Endodermal cell (in vitro differentiated cells): ENCODE measurements around the gene ATP9A. TPM values are rescaled to one million over a fixed set of nuclear protein-coding genes. Genes with fewer than 3 reads are reported as not detected.

ENCODE experiments used
- DNase-seq: peaks from one replicate; pipeline ENCODE4 v3.0.0-alpha.2; 2017
- H3K27ac ChIP-seq: 2 replicates; pipeline ENCODE4 v1.5.1; 2013; ENCODE audit warnings: mild to moderate bottlenecking, low read depth, low read length, moderate library complexity
- H3K27me3 ChIP-seq: 2 replicates; pipeline ENCODE4 v1.6.1; 2013; ENCODE audit warnings: mild to moderate bottlenecking, low read length, moderate library complexity; ENCODE audit not compliant: insufficient read depth, control insufficient read depth, poor library complexity, severe bottlenecking
- H3K36me3 ChIP-seq: 2 replicates; pipeline ENCODE4 v1.7.0; 2013; ENCODE audit warnings: mild to moderate bottlenecking, low read length, moderate library complexity; ENCODE audit not compliant: control insufficient read depth, insufficient read depth
- H3K4me1 ChIP-seq: one replicate; pipeline ENCODE4 v1.7.0; 2013; ENCODE audit warnings: low read length; ENCODE audit not compliant: control insufficient read depth, insufficient read depth
- H3K4me3 ChIP-seq: 2 replicates; pipeline ENCODE4 v1.5.1; 2013; ENCODE audit warnings: mild to moderate bottlenecking, low read length, moderate library complexity
- H3K9ac ChIP-seq: 2 replicates; pipeline ENCODE4 v1.6.1; 2013; ENCODE audit warnings: mild to moderate bottlenecking, low read length, moderate library complexity; ENCODE audit not compliant: poor library complexity, severe bottlenecking; ENCODE audit errors: extremely low read depth
- H3K9me3 ChIP-seq: 2 replicates; pipeline ENCODE4 v1.6.1; 2013; ENCODE audit warnings: mild to moderate bottlenecking, low read length, moderate library complexity; ENCODE audit not compliant: control insufficient read depth
- H3K27ac Mint-ChIP-seq: 2 replicates; pipeline ENCODE4 v1.8.0; 2020; ENCODE audit warnings: mixed read lengths
- H3K27me3 Mint-ChIP-seq: 2 replicates; pipeline ENCODE4 v1.8.0; 2021; ENCODE audit warnings: mild to moderate bottlenecking, mixed read lengths; ENCODE audit not compliant: insufficient read depth
- H3K36me3 Mint-ChIP-seq: 2 replicates; pipeline ENCODE4 v1.8.0; 2020; ENCODE audit warnings: low read depth, mixed read lengths
- H3K4me1 Mint-ChIP-seq: 2 replicates; pipeline ENCODE4 v1.8.0; 2020; ENCODE audit warnings: mixed read lengths
- H3K4me3 Mint-ChIP-seq: 2 replicates; pipeline ENCODE4 v1.8.0; 2020; ENCODE audit warnings: mild to moderate bottlenecking, moderate library complexity, mixed read lengths
- H3K9me3 Mint-ChIP-seq: 2 replicates; pipeline ENCODE4 v1.8.0; 2020; ENCODE audit warnings: mild to moderate bottlenecking, mixed read lengths
- WGBS, 2 experiments: methylation state at CpG; one replicate each; pipeline versions ENCODE4 v1.1.5 to v1.1.7; 2013; ENCODE audit warnings: missing lambda C conversion rate in 2 of 2, mixed read lengths in 1 of 2; ENCODE audit not compliant: insufficient coverage in 1 of 2, insufficient read length in 1 of 2; 5-methylcytosine and 5-hydroxymethylcytosine counted together
- total RNA-seq, 2 donors: library from RNA; stranded (reverse); fragmentation: NEBNext Ultra II Directional in 1 of 2; extraction: Animal tissue kit (Norgen Biotek cat#: 25700) in 1 of 2; gene quantifications; 2 replicates in 1 of 2; 3 replicates in 1 of 2; pipeline ENCODE4 v1.2.1, GENCODE V29; 2021
- TF ChIP-seq, protein P1 (sequence below): fragments of 200-600 bp; sonication (generic); conservative IDR thresholded peaks from 2 replicates; pipeline ENCODE4 v1.5.0; 2021; ENCODE audit warnings: antibody characterized with exemption, mild to moderate bottlenecking

Gene ATP9A
- total RNA-seq, 2 donors from 2014 or later, result 26.7 to 27.9 TPM

DNA sequence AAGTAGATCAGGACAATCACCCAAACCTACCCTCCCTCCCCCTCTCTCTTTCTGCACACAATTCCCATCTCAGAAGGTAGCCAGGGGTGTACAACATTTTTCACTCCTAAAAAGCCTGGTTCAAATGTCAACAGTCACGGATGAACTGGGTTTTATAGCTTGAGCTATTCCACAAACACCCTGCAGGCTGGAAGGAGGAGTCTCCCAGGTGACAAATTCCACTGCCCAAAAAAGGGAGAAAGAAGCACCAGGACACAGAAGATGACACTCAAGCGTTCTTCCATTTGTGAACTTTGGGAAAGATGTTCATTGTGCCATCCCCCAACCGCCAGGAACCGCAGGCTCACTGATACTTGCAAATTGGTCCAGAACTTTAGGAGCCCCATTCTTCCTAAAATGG, 114.1 kb downstream of the ATP9A start:
- Histone ChIP-seq H3K36me3 (peaks cover 26% of the 10 kb centered on the region), H3K27me3 (no peaks in the 10 kb centered on the region), H3K9ac (no peak overlapping the region), H3K4me1 (peaks cover 5% of the 10 kb centered on the region), H3K27ac (no peak overlapping the region), H3K9me3 (no peaks in the 10 kb centered on the region), H3K4me3 (no peak overlapping the region)
- Mint-ChIP-seq H3K27ac (no peak overlapping the region), H3K36me3 (peaks cover 49% of the 10 kb centered on the region), H3K4me3 (no peak overlapping the region), H3K4me1 (peaks cover 6% of the 10 kb centered on the region), H3K27me3 (no peaks in the 10 kb centered on the region), H3K9me3 (no peaks in the 10 kb centered on the region)
- 83 to 86% methylated on average over 2 to 4 of the region's 4 CpGs for whole genome bisulfite sequencing, 2 experiments
- peak; percentile 57 for DNase-seq
- TF ChIP-seq, protein P1, sequence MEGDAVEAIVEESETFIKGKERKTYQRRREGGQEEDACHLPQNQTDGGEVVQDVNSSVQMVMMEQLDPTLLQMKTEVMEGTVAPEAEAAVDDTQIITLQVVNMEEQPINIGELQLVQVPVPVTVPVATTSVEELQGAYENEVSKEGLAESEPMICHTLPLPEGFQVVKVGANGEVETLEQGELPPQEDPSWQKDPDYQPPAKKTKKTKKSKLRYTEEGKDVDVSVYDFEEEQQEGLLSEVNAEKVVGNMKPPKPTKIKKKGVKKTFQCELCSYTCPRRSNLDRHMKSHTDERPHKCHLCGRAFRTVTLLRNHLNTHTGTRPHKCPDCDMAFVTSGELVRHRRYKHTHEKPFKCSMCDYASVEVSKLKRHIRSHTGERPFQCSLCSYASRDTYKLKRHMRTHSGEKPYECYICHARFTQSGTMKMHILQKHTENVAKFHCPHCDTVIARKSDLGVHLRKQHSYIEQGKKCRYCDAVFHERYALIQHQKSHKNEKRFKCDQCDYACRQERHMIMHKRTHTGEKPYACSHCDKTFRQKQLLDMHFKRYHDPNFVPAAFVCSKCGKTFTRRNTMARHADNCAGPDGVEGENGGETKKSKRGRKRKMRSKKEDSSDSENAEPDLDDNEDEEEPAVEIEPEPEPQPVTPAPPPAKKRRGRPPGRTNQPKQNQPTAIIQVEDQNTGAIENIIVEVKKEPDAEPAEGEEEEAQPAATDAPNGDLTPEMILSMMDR, result no peak

DNA sequence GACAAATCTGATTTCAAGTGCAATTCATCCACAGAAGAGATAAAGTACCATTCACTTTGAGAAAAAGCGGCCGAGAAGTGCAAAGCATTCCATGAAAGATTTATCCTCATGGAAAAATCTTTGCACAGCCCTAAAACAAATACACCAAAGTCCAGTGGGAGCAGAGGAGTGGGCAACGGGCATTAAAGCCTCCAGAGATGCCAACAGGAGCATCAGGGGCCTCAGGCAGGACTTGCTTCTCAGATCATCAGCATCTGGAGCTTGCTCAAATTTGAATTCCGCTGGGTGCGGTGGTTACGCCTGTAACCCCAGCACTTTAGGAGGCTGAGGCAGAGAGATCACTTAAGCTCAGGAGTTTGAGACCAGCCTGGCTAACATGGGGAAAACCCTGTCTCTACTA, 115.0 kb downstream of the ATP9A start:
- Mint-ChIP-seq H3K27me3 (no peaks in the 10 kb centered on the region), H3K27ac (no peak overlapping the region), H3K4me3 (no peak overlapping the region), H3K4me1 (peaks cover 6% of the 10 kb centered on the region), H3K36me3 (peaks cover 52% of the 10 kb centered on the region), H3K9me3 (no peaks in the 10 kb centered on the region)
- TF ChIP-seq, protein P1, result no peak
- H3K27ac ChIP-seq, result no peak overlapping the region
- no peak overlapping the region for H3K4me3 ChIP-seq
- H3K27me3 ChIP-seq, result no peaks in the 10 kb centered on the region
- H3K9ac ChIP-seq, result no peak overlapping the region
- peaks cover 30% of the 10 kb centered on the region for H3K36me3 ChIP-seq
- WGBS, 2 experiments, result 93 to 94% methylated on average over 6 of the region's 6 CpGs
- DNase-seq, result peak; percentile 29
- H3K9me3 ChIP-seq, result no peaks in the 10 kb centered on the region
- peaks cover 5% of the 10 kb centered on the region for H3K4me1 ChIP-seq

DNA sequence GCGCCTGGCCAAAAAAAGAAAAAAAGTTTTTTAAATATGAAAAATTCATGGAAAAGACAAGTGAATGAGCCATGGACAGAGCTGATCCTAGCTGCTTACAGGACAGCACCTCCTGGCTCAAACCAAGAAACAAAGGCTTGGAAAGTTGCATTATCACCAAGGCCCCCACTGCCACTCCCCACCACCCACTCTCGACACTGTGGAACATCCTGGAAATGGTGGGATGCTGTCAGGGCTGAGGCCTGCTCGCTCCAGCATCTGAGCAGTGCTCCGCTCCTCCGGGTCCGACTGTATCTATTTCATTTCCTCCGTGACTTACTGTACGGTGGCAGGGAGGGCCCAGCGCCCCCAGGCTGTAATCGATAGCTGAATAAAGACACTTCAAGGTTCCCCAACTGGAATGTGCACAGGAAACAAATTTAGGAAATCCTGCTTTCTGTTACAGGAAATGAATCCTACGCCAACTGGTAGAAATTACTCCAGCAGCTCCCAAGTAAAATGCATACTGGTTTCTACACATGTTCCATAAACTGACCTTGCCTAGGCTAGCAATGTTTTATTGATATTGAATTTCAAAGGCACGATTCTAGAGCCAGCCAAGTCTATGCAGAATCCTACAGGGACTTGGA, 116.2 kb downstream of the ATP9A start:
- TF ChIP-seq, protein P1, result no peak
- H3K9ac ChIP-seq, result no peak overlapping the region
- no peaks in the 10 kb centered on the region for H3K9me3 Mint-ChIP-seq
- H3K36me3 Mint-ChIP-seq, result peaks cover 50% of the 10 kb centered on the region
- H3K27me3 ChIP-seq, result no peaks in the 10 kb centered on the region
- no peak for DNase-seq
- H3K4me1 Mint-ChIP-seq, result peaks cover 6% of the 10 kb centered on the region
- 93 to 100% methylated on average over 5 to 12 of the region's 12 CpGs for WGBS, 2 experiments
- H3K9me3 ChIP-seq, result no peaks in the 10 kb centered on the region
- H3K4me3 ChIP-seq, result no peak overlapping the region
- no peak overlapping the region for H3K27ac Mint-ChIP-seq
- H3K4me1 ChIP-seq, result peaks cover 5% of the 10 kb centered on the region
- H3K27me3 Mint-ChIP-seq, result no peaks in the 10 kb centered on the region
- no peak overlapping the region for H3K4me3 Mint-ChIP-seq
- peaks cover 23% of the 10 kb centered on the region for H3K36me3 ChIP-seq
- no peak overlapping the region for H3K27ac ChIP-seq
